Right lung (tissue), 5 donors: ENCODE measurements around the gene CACNA2D1. TPM values are rescaled to one million over a fixed set of nuclear protein-coding genes. Genes with fewer than 3 reads are reported as not detected.

Experiments
- DNase-seq, 2 donors: peaks; one replicate each; pipeline ENCODE4 v3.0.0-alpha.2; 2013
- polyA plus RNA-seq, 5 donors: library from polyadenylated mRNA; unstranded; fragments of 120-200 nt; gene quantifications; one replicate each; pipeline versions ENCODE4 v1.2.1 to v1.2.3, GENCODE V29; 2013; ENCODE audit warnings: inconsistent platforms in 1 of 5, low replicate concordance in 1 of 5; ENCODE audit not compliant: insufficient read length in 5 of 5, insufficient read depth in 1 of 5

CACNA2D1 gene
- polyA plus RNA-seq, 5 donors, result 12.2 to 21.3 (median 18.6) TPM

- DNase-seq, result no peak
Measured at GRCh38 chr7:81986723-81987470, 456.7 kb downstream of the CACNA2D1 start.

DNA sequence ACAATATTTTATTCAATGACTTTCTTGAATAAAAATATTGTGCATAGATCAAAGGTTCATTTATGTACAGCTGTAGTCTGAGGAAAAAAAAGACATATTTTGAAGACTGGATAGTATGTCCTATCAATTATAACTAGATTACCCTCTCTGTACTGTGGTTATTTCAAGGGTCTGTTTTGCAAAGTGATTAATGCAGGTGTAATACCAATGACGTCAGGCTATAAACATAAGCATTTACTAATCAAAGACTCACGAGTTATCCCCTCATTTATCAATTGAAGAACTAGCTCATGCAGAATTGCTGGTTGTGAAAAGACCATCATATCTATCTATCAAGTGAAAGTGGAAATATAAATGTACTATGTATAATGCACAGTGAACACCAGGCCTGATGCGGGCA is 460.2 kb downstream of the CACNA2D1 start:
- no peak for DNase-seq

DNA sequence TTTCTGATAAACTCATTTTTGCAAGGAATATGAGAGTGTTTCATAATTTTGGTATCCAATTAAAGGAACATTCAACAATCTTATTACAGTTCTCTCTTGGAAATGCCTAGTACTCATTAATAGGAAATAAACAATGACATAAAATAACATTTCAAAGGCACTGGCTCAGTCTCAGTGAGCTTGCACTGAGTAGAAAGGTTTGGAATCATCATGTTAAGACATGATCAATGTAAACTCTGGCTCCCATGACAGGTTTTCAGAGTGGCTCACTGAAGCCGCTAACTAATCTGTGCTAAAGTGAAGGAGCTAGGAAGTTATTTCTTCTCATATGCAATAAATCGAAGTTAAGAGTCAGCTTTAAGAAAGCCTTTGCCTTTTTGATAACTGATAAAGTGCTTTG is 470.5 kb downstream of the CACNA2D1 start:
- DNase-seq, result no peak

GRCh38 chr7:81960026-81960425 is 483.6 kb downstream of the CACNA2D1 start:
- DNase-seq, result no peak

DNA sequence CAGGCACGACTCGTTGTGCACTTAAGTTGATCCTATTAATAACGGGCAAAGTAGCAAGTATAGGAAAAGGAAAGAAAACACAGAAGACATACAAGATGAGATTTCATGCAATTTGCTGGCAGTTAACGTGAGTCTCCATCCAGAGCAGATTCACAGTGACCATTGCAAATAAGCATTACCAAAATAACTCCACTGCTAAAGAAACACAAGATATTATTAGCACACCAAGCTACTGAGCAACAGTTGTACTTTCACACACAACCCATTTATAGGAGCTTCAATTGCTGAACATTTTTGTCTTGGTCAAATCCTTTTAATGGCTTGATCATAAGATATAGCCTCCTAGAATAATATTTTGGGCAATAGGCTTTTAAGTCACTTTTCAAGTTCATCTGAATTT is 486.1 kb downstream of the CACNA2D1 start:
- DNase-seq, result no peak

- peak in 1 of 2 donors; percentile 36 for DNase-seq
Measured at GRCh38 chr7:81956520-81956919, 487.1 kb downstream of the CACNA2D1 start.

DNA sequence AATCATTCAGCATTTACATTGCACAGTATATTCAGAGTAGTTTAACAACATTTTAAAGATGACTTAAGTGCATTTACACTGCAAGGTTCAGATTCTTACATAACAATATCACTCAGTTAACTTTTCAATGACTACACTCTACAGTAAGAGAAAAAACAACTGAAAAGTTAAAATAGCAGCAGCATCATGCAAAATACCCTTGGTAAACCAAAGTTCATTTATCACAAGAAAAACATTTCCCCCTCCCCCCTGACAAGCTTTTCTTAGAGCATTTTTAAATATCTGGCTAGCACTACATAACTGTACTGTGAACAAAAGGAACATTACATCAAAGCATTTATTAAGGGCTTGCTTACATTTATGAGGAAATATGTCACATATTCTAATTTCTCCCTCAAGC is 494.3 kb downstream of the CACNA2D1 start:
- no peak for DNase-seq

DNA sequence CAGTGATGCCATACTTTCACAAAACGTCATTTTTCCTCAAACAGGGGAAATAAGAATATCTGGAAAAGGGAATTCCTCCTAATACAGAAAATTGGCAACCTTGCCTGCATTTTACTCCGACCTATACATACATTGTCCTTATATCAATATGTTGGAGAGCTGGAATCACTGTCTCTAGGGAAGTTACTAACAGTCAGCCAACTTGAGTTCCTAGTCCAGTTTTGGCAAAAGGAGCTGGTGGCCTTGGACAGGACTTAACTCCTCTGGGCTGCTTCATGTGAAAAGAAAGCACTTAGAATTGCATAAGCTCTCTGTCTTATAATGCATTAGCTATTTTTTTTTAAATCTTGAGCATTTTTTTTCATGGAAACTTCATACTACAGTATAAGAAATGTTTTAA is 499.5 kb downstream of the CACNA2D1 start:
- no peak for DNase-seq

- DNase-seq, result no peak
Measured at GRCh38 chr7:81937091-81937490, 506.5 kb downstream of the CACNA2D1 start.

DNA sequence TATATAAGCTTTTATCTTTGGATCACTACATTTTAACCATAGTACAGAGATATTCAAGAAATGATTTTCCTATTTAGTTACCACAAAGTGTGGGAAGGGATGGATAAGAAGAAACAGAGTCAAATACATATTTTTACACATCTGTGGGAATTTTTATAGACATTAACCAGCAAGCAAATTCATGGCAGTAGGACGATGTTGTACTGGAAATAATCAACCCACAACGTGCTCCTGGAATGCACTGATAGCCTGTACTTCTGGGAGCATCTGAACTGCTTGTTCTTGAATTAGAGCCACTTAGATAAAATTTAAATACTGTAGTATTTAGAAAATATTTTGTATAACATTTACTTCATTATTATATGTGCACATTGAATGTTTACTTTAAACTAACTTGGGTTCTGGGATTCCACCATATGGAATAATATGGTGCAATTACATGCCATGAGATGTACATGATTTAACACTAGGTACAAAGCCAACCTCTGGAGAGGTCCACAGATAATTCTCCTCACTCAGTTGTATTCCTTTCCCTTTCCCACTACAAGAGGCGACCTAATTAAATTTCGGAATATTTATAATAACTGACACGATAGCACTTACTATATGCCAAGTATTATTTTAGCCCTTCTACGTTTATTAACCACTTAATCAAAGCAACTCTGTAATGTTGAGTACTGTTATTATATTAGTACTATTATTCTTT is 508.8 kb downstream of the CACNA2D1 start:
- no peak for DNase-seq

GRCh38 chr7:81932936-81933335 is 510.6 kb downstream of the CACNA2D1 start:
- no peak for DNase-seq

- no peak for DNase-seq
Measured at GRCh38 chr7:81929386-81929785, 514.2 kb downstream of the CACNA2D1 start.

GRCh38 chr7:81926154-81926553 is 517.4 kb downstream of the CACNA2D1 start:
- no peak for DNase-seq

DNA sequence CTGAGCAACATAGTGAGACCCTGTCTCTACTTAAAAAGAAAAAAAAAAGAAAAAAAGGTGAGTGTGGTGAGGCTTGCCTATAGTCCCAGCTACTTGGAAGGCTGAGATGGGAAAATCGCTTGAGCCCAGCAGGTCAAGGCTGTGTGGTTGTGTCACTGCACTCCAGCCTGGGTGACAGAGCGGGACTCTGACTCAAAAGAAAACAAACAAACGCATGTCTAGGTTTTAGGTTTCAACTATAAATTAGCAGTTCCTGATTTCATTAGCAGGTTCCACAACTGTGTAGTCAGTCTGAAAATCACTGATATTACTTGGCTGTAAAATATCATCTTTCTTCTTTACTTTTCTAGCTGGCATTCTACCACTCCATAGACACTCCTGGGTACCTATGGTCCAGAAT is 518.0 kb downstream of the CACNA2D1 start:
- DNase-seq, result no peak

DNA sequence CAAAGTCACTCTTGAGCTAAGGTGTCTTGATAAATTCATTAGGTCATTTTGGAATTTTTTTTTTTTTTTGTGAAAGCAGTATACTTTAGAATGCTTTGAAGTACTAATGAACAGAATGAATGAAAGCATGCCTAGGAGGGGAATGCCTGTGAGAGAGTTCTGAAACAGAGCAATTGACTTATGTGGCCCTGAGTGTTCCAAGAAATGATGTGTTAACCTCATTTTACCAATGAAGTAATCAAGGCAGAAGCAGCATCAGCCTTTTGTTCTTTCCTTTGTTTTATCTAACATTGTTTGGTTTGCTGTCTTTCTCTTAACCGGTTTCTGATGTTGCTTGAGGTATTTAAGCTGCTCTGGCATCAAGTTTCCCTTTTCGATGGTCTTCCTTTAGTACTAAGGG is 519.1 kb downstream of the CACNA2D1 start:
- no peak for DNase-seq

DNA sequence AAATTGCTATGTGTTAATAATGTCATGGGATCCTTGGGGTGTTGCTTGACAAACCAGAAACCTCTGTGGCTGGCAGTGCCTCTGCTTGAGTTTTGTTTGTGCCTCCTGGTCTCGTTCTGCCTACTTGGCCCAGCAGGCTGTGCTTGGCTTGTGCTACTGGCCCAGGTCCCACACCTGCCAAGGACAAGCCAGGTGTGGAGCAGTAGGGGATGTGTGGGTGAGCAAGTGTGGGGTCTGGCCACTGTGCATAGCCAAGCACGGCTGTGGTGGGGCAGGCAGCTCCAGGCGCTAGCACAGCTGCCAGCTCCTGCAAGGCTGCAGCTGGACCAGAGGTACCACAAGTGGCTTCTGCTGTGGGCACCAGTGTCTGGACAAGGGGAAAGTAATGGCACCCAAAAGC is 524.1 kb downstream of the CACNA2D1 start:
- DNase-seq, result no peak

- DNase-seq, result no peak
Measured at GRCh38 chr7:81908220-81908619, 535.4 kb downstream of the CACNA2D1 start.

GRCh38 chr7:81903115-81903514 is 540.5 kb downstream of the CACNA2D1 start:
- DNase-seq, result no peak

DNA sequence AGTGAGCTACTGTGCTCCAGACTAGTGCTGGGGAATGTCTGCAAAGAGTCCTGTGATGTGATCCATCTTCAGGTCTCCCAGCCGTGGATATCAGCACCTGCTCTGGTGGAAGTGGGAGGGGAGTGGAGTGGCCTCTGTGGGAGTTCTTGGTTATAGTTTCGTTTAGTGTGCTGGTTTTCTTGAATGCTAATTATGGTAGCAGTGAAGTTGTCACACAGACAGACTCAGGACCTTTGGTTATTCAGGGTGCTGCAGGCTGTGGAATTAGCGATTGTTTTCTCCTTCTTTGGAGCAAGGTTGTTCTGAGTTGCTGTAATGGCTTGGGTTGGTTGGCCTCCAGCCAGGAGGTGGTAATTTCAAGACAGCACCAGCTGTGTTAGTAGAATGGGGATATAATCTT is 541.0 kb downstream of the CACNA2D1 start:
- DNase-seq, result no peak
